B cell (primary cell): ENCODE results near the gene TMEM30B.

Source experiments
- EZH2 ChIP-seq: IDR thresholded peaks from 2 replicates; pipeline ENCODE4 v1.6.1; 2012; ENCODE audit warnings: borderline replicate concordance, low read depth, mild to moderate bottlenecking, moderate library complexity, low read length; ENCODE audit not compliant: insufficient read depth, poor library complexity, severe bottlenecking
- TF ChIP-seq, protein P1 (sequence below): fragments of 200-600 bp; IDR thresholded peaks from one replicate; pipeline ENCODE4 v1.8.0; 2022; ENCODE audit warnings: antibody characterized with exemption, mild to moderate bottlenecking

DNA sequence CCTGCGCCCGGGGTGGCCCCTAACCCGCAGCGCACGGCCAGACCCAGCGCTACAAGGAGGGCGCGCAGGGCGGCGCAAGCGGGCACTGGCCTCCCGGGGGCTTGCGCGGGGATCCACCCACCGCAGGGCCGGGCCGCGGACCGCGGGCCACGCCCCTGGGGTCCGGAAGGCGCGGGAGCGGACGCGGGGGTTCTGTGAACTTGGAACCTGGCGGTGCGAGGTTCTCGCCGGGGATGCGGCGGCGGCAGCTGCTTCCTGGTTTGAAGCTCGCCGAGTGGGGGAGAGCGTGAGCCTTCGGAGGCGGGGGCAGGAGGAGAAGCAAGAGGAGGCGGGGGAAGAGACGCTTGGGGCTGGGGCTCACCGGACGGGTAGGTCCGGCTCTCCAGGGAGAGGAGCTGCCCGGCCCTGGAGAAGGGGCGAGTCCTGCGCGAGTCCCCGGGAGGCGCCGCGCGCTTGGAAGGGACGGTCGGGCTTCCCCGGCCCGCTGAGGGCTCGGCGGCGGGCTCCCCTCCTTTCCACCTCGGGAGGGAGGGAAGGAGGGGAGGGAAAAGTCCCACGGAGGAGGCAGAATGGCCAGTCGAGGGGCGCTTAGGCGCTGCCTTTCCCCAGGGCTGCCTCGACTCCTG lies 40.4 kb upstream of the TMEM30B start, which contains the start of gene PRKCH:
- TF ChIP-seq, protein P1, sequence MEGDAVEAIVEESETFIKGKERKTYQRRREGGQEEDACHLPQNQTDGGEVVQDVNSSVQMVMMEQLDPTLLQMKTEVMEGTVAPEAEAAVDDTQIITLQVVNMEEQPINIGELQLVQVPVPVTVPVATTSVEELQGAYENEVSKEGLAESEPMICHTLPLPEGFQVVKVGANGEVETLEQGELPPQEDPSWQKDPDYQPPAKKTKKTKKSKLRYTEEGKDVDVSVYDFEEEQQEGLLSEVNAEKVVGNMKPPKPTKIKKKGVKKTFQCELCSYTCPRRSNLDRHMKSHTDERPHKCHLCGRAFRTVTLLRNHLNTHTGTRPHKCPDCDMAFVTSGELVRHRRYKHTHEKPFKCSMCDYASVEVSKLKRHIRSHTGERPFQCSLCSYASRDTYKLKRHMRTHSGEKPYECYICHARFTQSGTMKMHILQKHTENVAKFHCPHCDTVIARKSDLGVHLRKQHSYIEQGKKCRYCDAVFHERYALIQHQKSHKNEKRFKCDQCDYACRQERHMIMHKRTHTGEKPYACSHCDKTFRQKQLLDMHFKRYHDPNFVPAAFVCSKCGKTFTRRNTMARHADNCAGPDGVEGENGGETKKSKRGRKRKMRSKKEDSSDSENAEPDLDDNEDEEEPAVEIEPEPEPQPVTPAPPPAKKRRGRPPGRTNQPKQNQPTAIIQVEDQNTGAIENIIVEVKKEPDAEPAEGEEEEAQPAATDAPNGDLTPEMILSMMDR = no peak
- no peak for TF ChIP-seq EZH2
